ENCODE results near the gene RASGEF1B.

- TF ChIP-seq POLR2A (IDR thresholded peaks at IDR 0.05; ENCODE audit: low read length) (no peak), CTCF (IDR thresholded peaks at IDR 0.05) (no peak), SMC3 (IDR thresholded peaks at IDR 0.05) (no peak)
Observed at GRCh38 chr4:81505004-81505598, 33.4 kb upstream of the RASGEF1B start.

Data from A549 (cell line).